Naive thymus-derived CD4-positive, alpha-beta T cell (primary cell): ENCODE measurements around the gene ZNF775. TPM values are rescaled to one million over a fixed set of nuclear protein-coding genes. Genes with fewer than 3 reads are reported as not detected.

Experiments used
- ATAC-seq: fragments of 150-1000 bp; cut with Tn5 transposase; 2 replicates; pipeline ENCODE4 v1.10.0; 2021; ENCODE audit warnings: mild to moderate bottlenecking, moderate library complexity
- CTCF ChIA-PET: fragments of 350-600 bp; sonication (Branson Sonifier 250); formaldehyde crosslinking; loops from one replicate; lab custom pipeline; 2021; ENCODE audit warnings: antibody characterized with exemption; lab: Charles Lee
- POLR2A ChIA-PET: fragments of 350-600 bp; sonication (Branson Sonifier 250); formaldehyde crosslinking; loops from one replicate; lab custom pipeline; 2021; ENCODE audit warnings: antibody characterized with exemption, inconsistent platforms; lab: Charles Lee
- DNase-seq, 9 donors: peaks; one replicate each; pipeline versions ENCODE4 v3.0.0 to v3.0.0-alpha.2; 2020 to 2022; ENCODE audit warnings: mixed read lengths in 1 of 9
- H3K27ac ChIP-seq: one replicate; pipeline ENCODE4 v1.7.0; 2013; ENCODE audit warnings: mild to moderate bottlenecking, low read depth, low read length, moderate library complexity
- H3K27me3 ChIP-seq, 2 donors: one replicate each; pipeline ENCODE4 v1.7.0; 2013; ENCODE audit warnings: low read length in 2 of 2, mild to moderate bottlenecking in 2 of 2, moderate library complexity in 2 of 2; ENCODE audit not compliant: control insufficient read depth in 2 of 2, insufficient read depth in 2 of 2
- H3K36me3 ChIP-seq, 3 experiments: 1 replicate in 2 of 3; 2 replicates in 1 of 3; pipeline ENCODE4 v1.7.0; 2013; ENCODE audit warnings: low read length in 3 of 3, mild to moderate bottlenecking in 3 of 3, moderate library complexity in 1 of 3; ENCODE audit not compliant: insufficient read depth in 3 of 3, control insufficient read depth in 2 of 3
- H3K4me1 ChIP-seq, 2 donors: one replicate each; pipeline ENCODE4 v1.7.0; 2013; ENCODE audit warnings: low read length in 2 of 2, mild to moderate bottlenecking in 2 of 2, moderate library complexity in 1 of 2; ENCODE audit not compliant: control insufficient read depth in 2 of 2, insufficient read depth in 2 of 2
- H3K4me3 ChIP-seq: 2 replicates; pipeline ENCODE4 v1.7.0; 2013; ENCODE audit warnings: mild to moderate bottlenecking, low read length
- H3K9me3 ChIP-seq, 3 experiments: 1 replicate in 2 of 3; 2 replicates in 1 of 3; pipeline ENCODE4 v1.7.0; 2013; ENCODE audit warnings: low read length in 3 of 3; ENCODE audit not compliant: control insufficient read depth in 2 of 3
- H3K27ac Mint-ChIP-seq, 9 donors: one replicate each; pipeline ENCODE4 v1.8.0; 2020 to 2022; ENCODE audit warnings: mixed read lengths in 9 of 9, mild to moderate bottlenecking in 8 of 9, moderate library complexity in 5 of 9, inconsistent platforms in 2 of 9
- H3K27me3 Mint-ChIP-seq, 5 donors: one replicate each; pipeline ENCODE4 v1.8.0; 2021 to 2022; ENCODE audit warnings: mixed read lengths in 5 of 5, mild to moderate bottlenecking in 1 of 5
- H3K36me3 Mint-ChIP-seq, 5 donors: one replicate each; pipeline ENCODE4 v1.8.0; 2020 to 2022; ENCODE audit warnings: mixed read lengths in 5 of 5, mild to moderate bottlenecking in 3 of 5, inconsistent platforms in 1 of 5
- H3K4me1 Mint-ChIP-seq, 7 donors: one replicate each; pipeline ENCODE4 v1.8.0; 2020 to 2022; ENCODE audit warnings: mixed read lengths in 7 of 7, mild to moderate bottlenecking in 3 of 7, inconsistent platforms in 1 of 7
- H3K4me3 Mint-ChIP-seq, 10 donors: one replicate each; pipeline ENCODE4 v1.8.0; 2020 to 2022; ENCODE audit warnings: mild to moderate bottlenecking in 10 of 10, mixed read lengths in 10 of 10, moderate library complexity in 6 of 10, inconsistent platforms in 2 of 10
- H3K9me3 Mint-ChIP-seq, 11 donors: one replicate each; pipeline ENCODE4 v1.8.0; 2020 to 2022; ENCODE audit warnings: mixed read lengths in 11 of 11, mild to moderate bottlenecking in 4 of 11, inconsistent platforms in 1 of 11, moderate library complexity in 1 of 11
- intact Hi-C, 2 donors: fragments of 100-400 bp; cut with micrococcal nuclease; formaldehyde crosslinking; loops; one replicate each; pipeline ENCODE4 v1.15.1; 2023
- polyA plus RNA-seq, 2 donors: library from polyadenylated mRNA; unstranded; fragments of 300-500 nt; fragmentation: Illumina TruSeq; gene quantifications; one replicate each; pipeline ENCODE4 v1.2.3, GENCODE V29; 2021
- total RNA-seq, 6 experiments: library from RNA in 5 of 6; stranded (reverse) in 5 of 6; gene quantifications; 1 replicate in 5 of 6; 2 replicates in 1 of 6; pipeline ENCODE4 v1.2.3 and lab custom pipeline; 2021 to 2026

ZNF775 gene
- total and polyA plus RNA-seq, 7 experiments from 2014 or later: 1.1 to 7.4 (median 4.3) TPM

- CTCF ChIA-PET: interaction anchor here (1.8 kb wide), 1 partner anchor 33 kb away, joined by 4 read pairs; no protein-coding TSS in a partner anchor
- POLR2A ChIA-PET: interaction anchor here (2.1 kb wide), 1 partner anchor 27 kb away, joined by 7 read pairs; no protein-coding TSS in a partner anchor
- intact Hi-C loops: loop anchor here in 1 of 2 donors (10.0 kb wide), 1 partner anchor 823 kb away; the partner anchor contains the start of gene ABCF2
- Histone ChIP-seq H3K4me1 (peaks cover 14 to 19% of the 10 kb centered on the region in 2 donors), H3K36me3 (peaks cover 0 to 16% (median 0%) of the 10 kb centered on the region in 3 experiments), H3K9me3 (no peaks in the 10 kb centered on the region), H3K27ac (no peak overlapping the region), H3K27me3 (no peaks in the 10 kb centered on the region), H3K4me3 (no peak overlapping the region)
- ATAC-seq (no peak), DNase-seq (no peak)
- Mint-ChIP-seq H3K27me3 (no peaks in the 10 kb centered on the region), H3K4me3 (peak overlapping the region in 5 of 10 donors; percentile 2 to 71 (median 40)), H3K4me1 (peaks cover 21 to 35% (median 30%) of the 10 kb centered on the region in 7 donors), H3K27ac (peak overlapping the region in 4 of 9 donors; percentile 32 to 84 (median 50)), H3K36me3 (peaks cover 0 to 2% (median 1%) of the 10 kb centered on the region in 5 donors), H3K9me3 (no peaks in the 10 kb centered on the region)
Measured at GRCh38 chr7:150401861-150402631, 22.9 kb downstream of the ZNF775 start.

DNA sequence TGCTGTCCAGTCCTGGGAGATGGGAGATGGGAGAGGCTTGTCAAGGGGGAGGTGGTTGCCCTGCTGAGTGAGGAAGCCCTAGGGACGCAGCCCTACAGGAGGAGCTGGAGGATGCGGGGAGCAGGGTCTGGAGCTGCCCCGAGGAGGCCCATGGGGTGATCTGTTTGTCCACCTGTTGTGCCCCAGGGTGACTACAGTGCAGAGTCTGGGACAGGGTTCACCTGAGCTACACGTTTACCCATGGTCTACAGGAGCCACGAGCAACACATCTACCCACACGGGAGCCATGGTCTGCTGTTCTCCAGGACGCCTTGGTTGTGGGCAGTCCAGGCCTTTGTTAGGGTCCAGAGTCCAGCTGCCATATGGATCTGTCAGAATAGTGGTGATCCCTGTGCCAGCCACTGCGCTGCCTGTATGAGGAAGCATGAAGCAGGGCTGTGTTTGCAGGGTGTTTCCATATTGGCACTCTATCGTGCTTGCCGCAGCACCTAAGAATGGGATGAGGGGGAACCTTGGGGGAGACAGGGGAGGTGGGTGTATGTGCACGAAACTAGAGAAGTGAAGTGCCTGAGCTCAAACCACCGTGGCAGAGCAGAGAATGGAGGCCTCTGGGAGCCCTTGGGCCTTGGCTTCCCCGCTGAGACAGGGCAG, 23.7 kb downstream of the ZNF775 start:
- POLR2A ChIA-PET: interaction anchor here (0.6 to 5.0 kb wide), 3 partner anchors 28 to 64 kb away, joined by 3 to 62 read pairs (median 7); partner anchors contain the start of gene REPIN1
- H3K27me3 Mint-ChIP-seq: no peaks in the 10 kb centered on the region
- H3K4me3 Mint-ChIP-seq: peak overlapping the region in 7 of 10 donors; percentile 2 to 96 (median 51)

DNA sequence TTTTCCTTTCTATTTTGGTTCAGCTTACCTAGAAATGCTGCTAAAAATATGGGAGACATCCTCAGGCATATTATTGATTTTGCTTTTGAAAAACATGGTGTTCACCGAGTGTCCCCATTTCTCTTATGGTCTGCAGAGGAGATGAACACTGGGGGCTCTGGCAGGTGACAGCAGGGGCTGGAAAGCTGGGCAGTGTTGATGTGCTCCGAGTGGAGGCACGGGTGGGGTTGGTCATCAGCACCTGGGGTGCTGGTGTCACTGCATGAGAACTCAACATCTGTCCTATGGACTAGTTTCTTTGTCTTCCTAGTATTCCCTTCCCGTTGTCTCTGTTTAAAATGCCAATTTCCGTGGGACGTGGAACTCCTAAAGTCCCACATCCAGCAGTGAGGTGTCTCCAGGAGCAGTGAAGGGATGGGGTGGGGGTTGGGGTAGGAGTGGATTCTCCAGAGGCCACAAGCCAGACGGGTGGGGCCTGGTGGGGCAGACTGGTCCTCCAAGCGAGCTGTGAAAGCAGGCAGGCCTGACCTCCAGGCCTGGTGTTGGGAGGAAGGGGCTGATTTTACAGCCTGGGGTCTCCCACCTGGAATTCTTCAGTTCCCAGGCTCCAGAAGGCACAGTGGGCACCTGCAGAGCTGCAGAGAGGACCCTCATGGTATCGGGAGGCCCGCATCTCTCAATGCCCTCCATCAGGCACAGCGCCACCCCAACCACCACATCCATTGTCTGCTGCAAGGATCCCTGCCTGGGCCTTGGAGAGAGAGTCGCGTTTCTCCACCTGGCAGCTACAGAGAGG, 24.4 kb downstream of the ZNF775 start:
- peak overlapping the region; percentile 84 to 98 (median 95) for H3K27ac Mint-ChIP-seq
- peak overlapping the region; percentile 91 for H3K27ac ChIP-seq

More for the DNA sequence above, 23.7 kb downstream of the ZNF775 start:
- Histone ChIP-seq H3K9me3 (no peaks in the 10 kb centered on the region), H3K27ac (no peak overlapping the region), H3K27me3 (no peaks in the 10 kb centered on the region), H3K36me3 (peaks cover 0 to 15% (median 0%) of the 10 kb centered on the region in 3 experiments), H3K4me3 (no peak overlapping the region), H3K4me1 (peaks cover 14 to 21% of the 10 kb centered on the region in 2 donors)
- Mint-ChIP-seq H3K4me1 (peaks cover 24 to 37% (median 32%) of the 10 kb centered on the region in 7 donors), H3K27ac (peak overlapping the region in 8 of 9 donors; percentile 10 to 95 (median 53)), H3K9me3 (no peaks in the 10 kb centered on the region), H3K36me3 (peaks cover 0 to 4% (median 3%) of the 10 kb centered on the region in 5 donors)
- CTCF ChIA-PET: interaction anchor here (1.8 kb wide), 1 partner anchor 33 kb away, joined by 4 read pairs; no protein-coding TSS in a partner anchor
- ATAC-seq (no peak), DNase-seq (no peak)
- intact Hi-C loops: loop anchor here in 1 of 2 donors (10.0 kb wide), 1 partner anchor 822 kb away; the partner anchor contains the start of gene ABCF2

DNA sequence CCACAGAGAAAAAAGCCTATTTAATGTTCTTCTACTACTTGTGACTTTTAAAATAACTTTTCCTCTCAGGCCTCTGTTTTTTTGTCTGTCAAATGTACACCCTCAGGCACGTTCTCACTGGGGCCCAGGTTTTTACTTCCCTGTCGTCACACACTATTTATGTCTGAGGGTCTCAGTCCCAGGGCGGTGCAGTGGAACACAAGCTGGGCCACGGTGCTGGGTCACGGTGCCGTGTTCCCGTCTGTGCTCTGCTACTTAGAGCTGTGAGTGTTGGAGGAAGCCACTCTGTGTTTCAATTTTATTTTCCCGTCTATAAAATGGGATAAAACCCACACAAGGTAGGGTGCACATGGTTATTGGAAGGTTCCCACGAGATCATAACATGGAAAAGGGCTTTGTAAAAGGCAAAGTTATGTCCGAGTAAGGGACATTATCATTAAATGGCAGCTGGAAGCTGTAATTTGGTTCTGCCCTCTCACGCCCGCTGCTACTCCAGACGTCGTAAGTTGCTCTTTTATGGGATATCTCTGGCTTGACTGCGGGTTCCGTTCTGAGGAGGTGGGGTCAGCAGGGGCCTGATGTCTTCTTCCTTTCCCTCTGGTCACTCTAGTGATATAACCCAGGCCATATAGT, 25.2 kb downstream of the ZNF775 start:
- H3K27me3 ChIP-seq: no peaks in the 10 kb centered on the region
- ATAC-seq (no peak), DNase-seq (peak in 5 of 9 donors; percentile 9 to 23 (median 18))
- intact Hi-C loops: loop anchor here in 1 of 2 donors (1.0 to 10.0 kb wide), 2 partner anchors 81 to 821 kb away; partner anchors contain the start of genes ABCF2, ACTR3C and LRRC61
- H3K27me3 Mint-ChIP-seq: no peaks in the 10 kb centered on the region
- peak overlapping the region; percentile 83 for H3K4me3 ChIP-seq
- peak overlapping the region; percentile 91 for H3K27ac ChIP-seq
- peak overlapping the region; percentile 84 to 98 (median 95) for H3K27ac Mint-ChIP-seq
- H3K36me3 Mint-ChIP-seq: peaks cover 0 to 9% (median 3%) of the 10 kb centered on the region in 5 donors
- H3K4me1 ChIP-seq: peaks cover 14 to 21% of the 10 kb centered on the region in 2 donors
- CTCF ChIA-PET: interaction anchor here (1.0 to 1.5 kb wide), 2 partner anchors 17 to 34 kb away, joined by 3 to 7 read pairs; no protein-coding TSS in a partner anchor
- H3K9me3 ChIP-seq: no peaks in the 10 kb centered on the region
- no peaks in the 10 kb centered on the region for H3K9me3 Mint-ChIP-seq
- peaks cover 0 to 11% (median 0%) of the 10 kb centered on the region in 3 experiments for H3K36me3 ChIP-seq
- peaks cover 30 to 42% (median 37%) of the 10 kb centered on the region in 7 donors for H3K4me1 Mint-ChIP-seq
- POLR2A ChIA-PET: interaction anchor here (0.5 to 5.0 kb wide), 13 partner anchors 11 to 725 kb away, joined by 3 to 62 read pairs (median 3); partner anchors contain the start of genes GIMAP8, REPIN1 and ZNF775
- peak overlapping the region; percentile 91 to 100 (median 96) for H3K4me3 Mint-ChIP-seq

More for the DNA sequence above, 24.4 kb downstream of the ZNF775 start:
- H3K36me3 Mint-ChIP-seq: peaks cover 0 to 5% (median 3%) of the 10 kb centered on the region in 5 donors
- ATAC-seq (no peak), DNase-seq (no peak)
- H3K27me3 Mint-ChIP-seq: no peaks in the 10 kb centered on the region
- no peaks in the 10 kb centered on the region for H3K9me3 Mint-ChIP-seq
- CTCF ChIA-PET: interaction anchor here (0.5 to 1.5 kb wide), 3 partner anchors 16 to 34 kb away, joined by 3 to 7 read pairs (median 3); no protein-coding TSS in a partner anchor
- peaks cover 24 to 38% (median 33%) of the 10 kb centered on the region in 7 donors for H3K4me1 Mint-ChIP-seq
- POLR2A ChIA-PET: interaction anchor here (0.5 to 5.0 kb wide), 12 partner anchors 11 to 725 kb away, joined by 3 to 62 read pairs (median 3); partner anchors contain the start of genes GIMAP8, REPIN1 and ZNF775
- Histone ChIP-seq H3K9me3 (no peaks in the 10 kb centered on the region), H3K27me3 (no peaks in the 10 kb centered on the region), H3K4me3 (peak overlapping the region; percentile 83), H3K4me1 (peaks cover 14 to 21% of the 10 kb centered on the region in 2 donors), H3K36me3 (peaks cover 0 to 7% (median 0%) of the 10 kb centered on the region in 3 experiments)
- intact Hi-C loops: loop anchor here in 1 of 2 donors (1.0 to 10.0 kb wide), 2 partner anchors 80 to 821 kb away; partner anchors contain the start of genes ABCF2, ACTR3C and LRRC61
- peak overlapping the region; percentile 91 to 100 (median 96) for H3K4me3 Mint-ChIP-seq
